HG02610 (cell line): ENCODE data around the gene LRBA.

Experiments
- ATAC-seq: cut with Tn5 transposase; IDR thresholded peaks from one replicate; pipeline ENCODE4 v1.9.1; 2021; ENCODE audit warnings: mild to moderate bottlenecking, moderate library complexity; ENCODE audit not compliant: unreplicated experiment

LRBA gene

GRCh38 chr4:150818661-150819060 lies 196.4 kb downstream of the LRBA start:
- no peak for ATAC-seq

- ATAC-seq, result no peak
These were observed 197.1 kb downstream of the LRBA start for GRCh38 chr4:150817804-150818528.

- ATAC-seq, result no peak
These were observed 198.1 kb downstream of the LRBA start for GRCh38 chr4:150817017-150817416.

GRCh38 chr4:150816491-150816890 lies 198.6 kb downstream of the LRBA start:
- ATAC-seq, result no peak

GRCh38 chr4:150814873-150815272 lies 200.2 kb downstream of the LRBA start:
- no peak for ATAC-seq

GRCh38 chr4:150805183-150806025 lies 209.7 kb downstream of the LRBA start:
- ATAC-seq, result no peak

GRCh38 chr4:150801833-150802232 lies 213.3 kb downstream of the LRBA start:
- no peak for ATAC-seq

GRCh38 chr4:150799207-150799606 lies 215.9 kb downstream of the LRBA start:
- no peak for ATAC-seq

- no peak for ATAC-seq
These were observed 220.4 kb downstream of the LRBA start for GRCh38 chr4:150794706-150795105.

- no peak for ATAC-seq
These were observed 225.2 kb downstream of the LRBA start for GRCh38 chr4:150789864-150790263.

GRCh38 chr4:150784939-150785338 lies 230.1 kb downstream of the LRBA start:
- no peak for ATAC-seq

GRCh38 chr4:150784305-150784704 lies 230.8 kb downstream of the LRBA start:
- ATAC-seq, result no peak

GRCh38 chr4:150782921-150783320 lies 232.2 kb downstream of the LRBA start:
- ATAC-seq, result no peak

GRCh38 chr4:150782311-150782710 lies 232.8 kb downstream of the LRBA start:
- ATAC-seq, result no peak

GRCh38 chr4:150781191-150781590 lies 233.9 kb downstream of the LRBA start:
- ATAC-seq, result no peak

- ATAC-seq, result no peak
These were observed 235.4 kb downstream of the LRBA start for GRCh38 chr4:150779707-150780106.

GRCh38 chr4:150773729-150774449 lies 241.2 kb downstream of the LRBA start:
- ATAC-seq, result no peak

GRCh38 chr4:150773032-150773431 lies 242.1 kb downstream of the LRBA start:
- no peak for ATAC-seq

- no peak for ATAC-seq
These were observed 243.7 kb downstream of the LRBA start for GRCh38 chr4:150771382-150771781.

- no peak for ATAC-seq
These were observed 245.2 kb downstream of the LRBA start for GRCh38 chr4:150769845-150770244.

GRCh38 chr4:150769248-150769647 lies 245.8 kb downstream of the LRBA start:
- peak; percentile 53 for ATAC-seq

GRCh38 chr4:150768497-150768896 lies 246.6 kb downstream of the LRBA start:
- no peak for ATAC-seq
